Subcutaneous abdominal adipose tissue (tissue), 5 donors: ENCODE data around the gene SLC5A9.

Source experiments
- H3K27ac ChIP-seq: one replicate; pipeline ENCODE4 v1.7.0; 2013; ENCODE audit warnings: low read depth, mild to moderate bottlenecking, inconsistent platforms, low read length, moderate library complexity
- H3K27me3 ChIP-seq, 5 donors: one replicate each; pipeline ENCODE4 v1.7.0; 2013; ENCODE audit warnings: low read length in 5 of 5, inconsistent platforms in 1 of 5; ENCODE audit not compliant: control insufficient read depth in 5 of 5, insufficient read depth in 4 of 5
- H3K36me3 ChIP-seq, 5 donors: one replicate each; pipeline ENCODE4 v1.7.0; 2013; ENCODE audit warnings: low read length in 5 of 5; ENCODE audit not compliant: control insufficient read depth in 5 of 5, insufficient read depth in 5 of 5
- H3K4me1 ChIP-seq, 5 donors: one replicate each; pipeline ENCODE4 v1.7.0; 2013; ENCODE audit warnings: low read length in 5 of 5, mild to moderate bottlenecking in 3 of 5, moderate library complexity in 1 of 5; ENCODE audit not compliant: control insufficient read depth in 5 of 5, insufficient read depth in 5 of 5
- H3K4me3 ChIP-seq, 5 donors: one replicate each; pipeline ENCODE4 v1.7.0; 2013; ENCODE audit warnings: low read length in 5 of 5, low read depth in 1 of 5
- H3K9ac ChIP-seq, 5 donors: one replicate each; pipeline ENCODE4 v1.7.0; 2013; ENCODE audit warnings: low read length in 5 of 5, mild to moderate bottlenecking in 4 of 5, moderate library complexity in 3 of 5
- H3K9me3 ChIP-seq, 5 donors: one replicate each; pipeline ENCODE4 v1.7.0; 2013; ENCODE audit warnings: low read length in 5 of 5; ENCODE audit not compliant: control insufficient read depth in 5 of 5
- donor health status: healthy.
- donor health status: healthy.
- donor health status: healthy.
- donor health status: healthy.
- donor health status: healthy.

Gene SLC5A9

DNA sequence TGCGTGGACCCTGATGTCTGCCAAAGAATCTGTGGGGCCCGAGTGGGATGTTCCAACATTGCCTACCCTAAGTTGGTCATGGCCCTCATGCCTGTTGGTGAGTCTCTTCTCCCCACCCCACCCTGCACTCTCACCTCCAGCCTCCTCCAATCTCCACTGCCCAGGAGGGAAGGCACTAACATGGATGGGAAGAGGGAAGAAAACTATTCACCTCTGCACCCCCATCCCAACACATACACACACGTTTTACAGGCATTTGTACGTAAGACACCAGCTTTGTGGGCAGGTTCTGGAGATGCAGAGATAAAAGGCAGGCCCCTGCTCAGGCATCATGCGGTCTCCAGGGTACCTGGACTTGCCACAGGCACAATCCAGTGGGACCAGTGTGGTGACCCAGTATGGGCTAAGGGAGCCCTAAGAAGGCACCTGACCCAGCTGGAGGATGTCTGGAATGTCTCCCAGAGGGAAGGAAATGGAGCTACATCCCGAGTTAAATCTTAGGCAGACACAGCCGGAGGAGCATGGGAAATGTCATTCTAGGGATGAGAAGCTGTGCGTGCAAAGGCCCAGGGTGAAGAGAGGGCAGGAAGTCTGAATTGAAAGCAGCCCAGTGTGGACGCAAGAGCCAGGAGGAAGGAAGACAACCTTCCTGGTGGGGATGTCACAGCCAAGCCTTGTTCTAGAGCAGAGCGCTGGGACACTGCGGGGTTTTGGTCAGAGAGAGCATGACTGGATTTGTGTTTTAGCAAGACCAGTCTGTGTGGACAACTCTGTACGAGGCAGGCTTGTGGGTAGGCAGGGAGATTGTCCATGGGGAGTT, 11.4 kb downstream of the SLC5A9 start:
- H3K27ac ChIP-seq, result no peak overlapping the region

DNA sequence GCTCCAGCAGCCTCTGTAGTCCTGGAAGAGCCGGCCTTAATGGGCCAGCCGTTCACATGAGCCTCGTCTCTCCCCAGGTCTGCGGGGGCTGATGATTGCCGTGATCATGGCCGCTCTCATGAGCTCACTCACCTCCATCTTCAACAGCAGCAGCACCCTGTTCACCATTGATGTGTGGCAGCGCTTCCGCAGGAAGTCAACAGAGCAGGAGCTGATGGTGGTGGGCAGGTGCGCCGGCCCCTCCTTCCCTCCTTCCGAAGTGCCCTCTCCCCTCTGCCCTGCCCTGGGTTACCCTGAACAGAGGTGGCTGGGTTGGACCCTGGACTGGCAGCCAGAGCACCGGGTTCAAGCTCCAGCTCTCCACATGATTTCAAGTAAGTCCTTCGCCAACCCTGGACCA, 13.1 kb downstream of the SLC5A9 start:
- Histone ChIP-seq H3K36me3 (no peaks in the 10 kb centered on the region), H3K4me1 (peaks cover 0 to 3% (median 0%) of the 10 kb centered on the region in 5 donors), H3K27me3 (peaks cover 0 to 2% (median 0%) of the 10 kb centered on the region in 5 donors)

More for the DNA sequence above, 11.4 kb downstream of the SLC5A9 start:
- Histone ChIP-seq H3K9ac (no peak overlapping the region), H3K9me3 (no peaks in the 10 kb centered on the region), H3K4me1 (peaks cover 0 to 3% (median 0%) of the 10 kb centered on the region in 5 donors), H3K27me3 (peaks cover 0 to 6% (median 0%) of the 10 kb centered on the region in 5 donors), H3K4me3 (no peak overlapping the region), H3K36me3 (no peaks in the 10 kb centered on the region)

DNA sequence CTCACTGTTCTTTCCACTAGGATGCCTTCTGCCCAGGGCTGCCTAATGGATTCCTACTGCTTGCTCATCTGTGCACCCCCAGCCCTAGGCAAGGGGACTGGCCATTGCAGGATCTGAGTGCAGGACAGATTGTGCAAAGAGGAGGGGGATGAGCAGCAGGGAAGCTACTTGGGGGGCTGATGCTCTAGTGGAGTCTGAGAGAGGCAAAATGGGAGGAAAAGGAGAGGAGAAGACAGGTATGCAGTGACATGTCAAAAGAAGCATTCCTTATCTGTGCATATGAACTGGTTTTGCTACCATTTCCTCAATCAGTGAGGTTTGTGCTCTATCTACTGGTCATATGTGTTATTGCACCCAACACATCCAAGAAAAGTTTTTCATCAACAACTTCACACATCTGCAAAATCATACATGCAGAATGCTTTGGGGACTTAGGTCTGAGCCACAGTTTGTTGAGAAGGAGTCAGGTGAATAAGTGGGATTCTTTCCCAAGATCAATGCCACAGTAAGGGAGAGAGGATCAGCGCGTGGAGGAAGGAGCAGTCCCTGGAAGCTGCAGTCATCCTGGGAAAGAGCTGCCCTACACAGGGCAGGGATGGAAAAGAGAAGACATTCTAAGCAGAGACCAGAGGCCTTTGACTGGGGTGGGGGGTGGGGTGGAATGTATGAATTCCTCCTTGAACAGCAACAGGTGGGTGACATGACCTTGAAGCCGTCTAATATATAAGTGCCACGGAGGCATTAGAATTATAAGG, 14.4 kb downstream of the SLC5A9 start:
- Histone ChIP-seq H3K4me1 (peaks cover 0 to 3% (median 2%) of the 10 kb centered on the region in 5 donors), H3K27ac (no peak overlapping the region), H3K4me3 (no peak overlapping the region), H3K9me3 (no peaks in the 10 kb centered on the region), H3K27me3 (no peaks in the 10 kb centered on the region), H3K9ac (no peak overlapping the region), H3K36me3 (no peaks in the 10 kb centered on the region)

More for the DNA sequence above, 13.1 kb downstream of the SLC5A9 start:
- no peak overlapping the region for H3K9ac ChIP-seq
- H3K27ac ChIP-seq, result no peak overlapping the region
- no peaks in the 10 kb centered on the region for H3K9me3 ChIP-seq
- no peak overlapping the region for H3K4me3 ChIP-seq

DNA sequence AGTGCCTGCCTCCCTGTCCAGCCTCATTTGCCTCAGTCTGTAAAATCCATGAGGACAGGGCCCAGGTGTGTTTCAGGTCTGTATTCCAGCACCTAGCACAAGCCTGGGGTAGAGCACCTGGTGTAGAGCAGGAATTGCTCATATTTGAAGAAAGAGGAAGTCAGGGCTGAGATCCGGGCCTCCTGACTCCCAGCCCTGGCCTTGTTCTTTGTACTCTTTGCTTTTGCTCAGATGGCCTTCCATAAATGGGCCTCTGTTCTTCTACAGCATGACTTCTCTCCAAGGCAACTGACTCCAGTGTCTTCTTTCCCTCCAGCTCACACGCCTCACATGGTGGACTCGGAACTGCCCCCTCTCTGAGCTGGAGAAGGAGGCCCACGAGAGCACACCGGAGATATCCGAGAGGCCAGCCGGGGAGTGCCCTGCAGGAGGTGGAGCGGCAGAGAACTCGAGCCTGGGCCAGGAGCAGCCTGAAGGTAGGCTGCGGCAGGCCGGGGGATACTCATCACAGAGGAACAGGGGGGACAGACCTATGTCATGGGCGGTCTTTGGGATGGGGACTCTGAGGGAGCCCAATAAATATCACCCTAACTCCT, 19.7 kb downstream of the SLC5A9 start:
- Histone ChIP-seq H3K27ac (no peak overlapping the region), H3K27me3 (no peaks in the 10 kb centered on the region), H3K4me3 (no peak overlapping the region), H3K36me3 (no peaks in the 10 kb centered on the region), H3K4me1 (peaks cover 4 to 26% (median 18%) of the 10 kb centered on the region in 5 donors), H3K9me3 (no peaks in the 10 kb centered on the region), H3K9ac (no peak overlapping the region)

DNA sequence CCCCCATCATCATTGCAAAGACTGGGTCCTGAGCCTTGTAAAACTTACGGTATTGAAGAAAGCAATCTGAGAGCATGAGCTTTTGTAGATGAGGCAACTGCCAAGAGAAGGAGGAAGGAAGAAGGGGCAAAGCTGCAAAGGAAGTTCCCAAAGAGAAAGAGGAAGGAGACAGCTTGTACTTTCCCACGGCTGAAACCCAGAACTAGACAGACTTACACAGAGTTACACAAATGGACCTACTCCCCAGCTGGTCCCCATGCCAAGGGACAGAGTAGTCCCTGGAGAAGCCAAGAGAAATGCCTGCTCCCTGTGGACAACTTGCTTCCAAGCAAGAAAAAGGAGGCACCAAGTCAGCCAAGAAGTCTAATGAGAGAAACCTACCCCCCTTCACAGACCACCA, 22.6 kb downstream of the SLC5A9 start:
- H3K4me3 ChIP-seq, result peak overlapping the region in 3 of 5 donors; percentile 4 to 20 (median 16)
- no peaks in the 10 kb centered on the region for H3K36me3 ChIP-seq
- H3K27ac ChIP-seq, result no peak overlapping the region
- H3K9me3 ChIP-seq, result no peaks in the 10 kb centered on the region
- H3K4me1 ChIP-seq, result peaks cover 4 to 26% (median 19%) of the 10 kb centered on the region in 5 donors
- H3K27me3 ChIP-seq, result no peaks in the 10 kb centered on the region
- no peak overlapping the region for H3K9ac ChIP-seq

DNA sequence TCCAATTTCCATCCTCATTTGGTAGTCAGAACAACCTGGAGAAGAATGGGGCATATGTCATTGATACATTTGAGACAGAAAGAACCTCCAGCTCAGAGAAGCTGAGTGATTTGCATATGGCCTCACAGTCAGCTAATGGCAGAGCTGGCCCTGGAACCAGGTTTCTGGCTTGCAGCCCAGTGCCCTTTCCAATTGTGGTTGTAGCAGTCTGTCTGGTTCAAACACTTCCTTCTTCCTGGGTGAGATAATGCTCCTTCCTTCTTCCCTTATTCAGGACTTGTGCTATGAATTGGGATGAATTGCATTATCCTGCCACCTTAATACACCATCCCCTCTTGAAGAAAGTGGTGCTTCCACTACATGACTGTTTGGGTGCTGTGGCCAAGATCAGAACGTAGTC, 24.2 kb downstream of the SLC5A9 start:
- H3K4me1 ChIP-seq, result peaks cover 4 to 25% (median 19%) of the 10 kb centered on the region in 5 donors
- H3K9ac ChIP-seq, result no peak overlapping the region
- no peak overlapping the region for H3K4me3 ChIP-seq
- no peaks in the 10 kb centered on the region for H3K27me3 ChIP-seq
- no peaks in the 10 kb centered on the region for H3K36me3 ChIP-seq
- no peaks in the 10 kb centered on the region for H3K9me3 ChIP-seq
- H3K27ac ChIP-seq, result no peak overlapping the region

DNA sequence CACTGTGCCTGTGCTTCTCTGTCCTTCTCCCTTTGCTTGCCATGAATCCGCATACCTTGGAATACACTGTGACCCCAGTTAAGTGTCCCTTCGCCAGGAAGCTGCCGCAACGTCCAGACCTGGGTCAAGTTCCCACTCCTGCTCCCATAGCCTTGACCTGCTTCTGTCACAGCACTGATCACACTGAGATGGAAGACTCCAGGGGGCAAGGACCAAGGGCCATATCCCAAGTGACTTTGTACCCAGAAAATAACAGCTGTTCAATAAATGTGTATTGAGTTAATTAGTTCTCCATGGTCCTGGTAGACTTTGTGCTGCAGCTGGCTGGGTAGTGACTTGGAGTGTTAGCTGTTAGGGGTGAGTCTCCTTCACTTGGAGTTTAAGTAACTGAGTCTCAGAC, 25.8 kb downstream of the SLC5A9 start:
- Histone ChIP-seq H3K27me3 (no peaks in the 10 kb centered on the region), H3K27ac (no peak overlapping the region), H3K9ac (no peak overlapping the region), H3K4me3 (no peak overlapping the region), H3K9me3 (no peaks in the 10 kb centered on the region), H3K36me3 (no peaks in the 10 kb centered on the region), H3K4me1 (peaks cover 4 to 19% (median 18%) of the 10 kb centered on the region in 5 donors)

DNA sequence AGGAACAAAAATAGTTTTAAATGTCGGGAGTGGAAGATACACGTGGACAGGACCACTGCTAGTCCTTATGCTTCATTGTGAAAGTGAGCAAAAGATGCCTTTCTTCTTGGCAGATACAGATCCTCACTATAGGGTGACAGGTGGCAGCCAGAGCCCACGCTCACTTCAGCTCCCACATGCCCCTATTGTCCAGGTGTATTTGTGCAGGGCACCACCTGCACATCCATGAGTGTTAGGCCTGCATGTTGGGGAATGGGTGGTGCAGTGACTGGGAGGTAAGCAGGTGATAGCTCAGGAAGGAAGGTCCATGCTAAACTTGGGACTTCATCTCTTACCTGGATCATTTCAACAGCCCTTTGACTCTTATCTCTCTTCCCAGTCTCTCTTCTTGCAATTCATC, 27.4 kb downstream of the SLC5A9 start:
- H3K4me3 ChIP-seq, result no peak overlapping the region
- H3K27me3 ChIP-seq, result no peaks in the 10 kb centered on the region
- H3K36me3 ChIP-seq, result no peaks in the 10 kb centered on the region
- no peak overlapping the region for H3K27ac ChIP-seq
- no peak overlapping the region for H3K9ac ChIP-seq
- H3K4me1 ChIP-seq, result peaks cover 4 to 19% (median 18%) of the 10 kb centered on the region in 5 donors
- H3K9me3 ChIP-seq, result no peaks in the 10 kb centered on the region

DNA sequence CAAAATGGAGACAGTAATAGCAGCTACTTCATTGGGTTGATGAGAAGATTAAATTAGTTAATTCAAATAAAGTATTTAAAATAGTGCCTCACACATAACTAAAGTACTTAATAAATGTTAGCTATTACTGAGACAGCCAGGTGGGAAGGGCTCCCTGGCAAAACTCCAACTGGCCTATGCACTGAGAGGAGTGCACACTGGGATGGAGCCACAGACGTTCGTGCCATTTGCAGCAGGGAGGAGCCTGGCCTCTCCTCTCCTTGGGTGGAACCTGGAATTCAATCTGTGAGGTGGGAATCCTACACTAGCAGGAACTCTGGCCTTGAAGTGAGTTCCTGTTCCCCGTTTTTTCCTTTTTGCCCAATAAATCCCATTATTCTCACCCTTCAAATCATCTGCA, 28.1 kb downstream of the SLC5A9 start:
- H3K9me3 ChIP-seq, result no peaks in the 10 kb centered on the region
- no peak overlapping the region for H3K9ac ChIP-seq
- H3K27me3 ChIP-seq, result no peaks in the 10 kb centered on the region
- peaks cover 0 to 12% (median 12%) of the 10 kb centered on the region in 5 donors for H3K4me1 ChIP-seq
- no peak overlapping the region for H3K27ac ChIP-seq
- no peaks in the 10 kb centered on the region for H3K36me3 ChIP-seq
- no peak overlapping the region for H3K4me3 ChIP-seq

DNA sequence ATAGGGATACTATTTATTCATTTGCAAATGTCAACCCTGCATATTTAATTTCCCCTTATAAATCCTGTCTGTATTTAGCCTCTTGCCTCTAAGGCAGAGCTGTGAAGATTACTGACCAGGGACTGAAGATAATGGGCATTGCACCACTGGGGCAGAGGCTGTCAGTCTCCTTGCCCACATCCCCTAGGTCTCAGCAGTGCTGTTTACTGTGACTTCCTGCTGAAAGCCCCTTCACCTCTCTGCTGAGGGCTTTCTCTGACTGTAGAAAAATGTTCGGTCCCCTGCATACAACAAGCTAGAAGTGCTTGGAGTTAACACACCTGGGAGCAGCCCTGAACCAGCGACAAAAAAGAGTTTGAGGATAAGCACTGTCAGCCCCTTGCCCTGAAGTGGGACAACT, 28.8 kb downstream of the SLC5A9 start:
- H3K9ac ChIP-seq, result no peak overlapping the region

More for the DNA sequence above, 28.8 kb downstream of the SLC5A9 start:
- no peak overlapping the region for H3K4me3 ChIP-seq
- peaks cover 0 to 11% (median 7%) of the 10 kb centered on the region in 5 donors for H3K4me1 ChIP-seq
- H3K27ac ChIP-seq, result no peak overlapping the region
- no peaks in the 10 kb centered on the region for H3K9me3 ChIP-seq
- no peaks in the 10 kb centered on the region for H3K27me3 ChIP-seq
- no peaks in the 10 kb centered on the region for H3K36me3 ChIP-seq
